Activated CD4-positive, CD25-positive, alpha-beta regulatory T cell treated with anti-CD3 and anti-CD28 coated beads, Interleukin-2, amount 50 U/mL, for 16 hours (primary cell): Measurements from ENCODE around the gene PPP6R3.
"Not testable (repeated sequence)": the region's sequence is repeated elsewhere in the genome, so short reads cannot be mapped to it uniquely, and the experiment has no call there.

ENCODE experiments used
- DNase-seq: peaks from one replicate; pipeline ENCODE4 v3.0.0-alpha.2; 2020; ENCODE audit warnings: low read depth, low spot score

Gene PPP6R3

DNA sequence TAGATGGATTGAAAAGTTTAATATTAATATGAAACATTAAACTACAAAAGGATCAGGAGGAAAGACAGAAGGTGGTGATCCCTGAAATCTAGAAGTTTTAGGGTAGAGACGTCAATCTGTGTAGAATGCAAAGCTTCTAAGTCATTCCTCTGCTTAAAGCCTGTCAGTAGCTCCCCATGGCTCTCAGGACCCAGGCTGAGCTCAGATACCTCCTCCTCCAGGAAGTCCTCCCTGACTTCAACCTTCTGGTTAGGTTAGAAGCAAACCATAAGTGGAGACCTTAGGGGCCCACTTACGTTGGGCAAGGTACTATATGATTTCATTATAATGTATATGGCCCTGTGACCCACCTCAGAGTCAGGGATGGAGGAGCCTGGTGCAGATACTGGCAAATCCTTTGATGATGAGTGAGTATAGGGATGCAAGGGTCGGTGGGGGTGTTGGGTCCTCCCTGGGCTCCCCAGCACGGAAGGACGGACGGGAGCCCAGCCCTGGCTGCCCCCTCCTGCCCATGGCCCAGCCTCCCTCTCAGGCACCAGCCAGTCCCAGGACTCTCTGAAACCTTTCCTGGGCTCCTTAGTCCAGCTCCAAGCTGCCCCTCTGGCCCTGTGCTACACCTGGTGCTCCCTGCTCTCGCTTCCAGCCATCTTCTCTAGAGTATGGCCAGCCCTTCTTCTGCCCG lies 3.2 kb upstream of the PPP6R3 start:
- DNase-seq = no peak

DNA sequence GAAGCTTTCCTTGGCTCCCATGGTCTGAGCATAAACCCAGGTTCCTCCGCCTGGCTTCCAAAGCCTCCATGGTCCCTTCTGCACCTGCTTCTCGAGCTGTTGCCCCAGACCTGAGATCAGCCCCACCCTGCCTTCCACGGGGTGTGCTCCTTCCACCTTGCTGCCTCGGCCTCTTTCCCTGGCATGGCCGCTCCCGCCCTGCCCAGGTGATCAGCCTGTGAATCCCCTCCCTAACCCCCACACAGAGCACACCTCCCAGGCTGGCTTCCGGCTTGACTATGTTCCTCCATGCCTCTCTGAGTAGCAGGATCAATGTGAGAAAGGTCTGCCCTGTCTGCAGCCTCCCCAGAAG lies 2.7 kb upstream of the PPP6R3 start:
- no peak for DNase-seq

DNA sequence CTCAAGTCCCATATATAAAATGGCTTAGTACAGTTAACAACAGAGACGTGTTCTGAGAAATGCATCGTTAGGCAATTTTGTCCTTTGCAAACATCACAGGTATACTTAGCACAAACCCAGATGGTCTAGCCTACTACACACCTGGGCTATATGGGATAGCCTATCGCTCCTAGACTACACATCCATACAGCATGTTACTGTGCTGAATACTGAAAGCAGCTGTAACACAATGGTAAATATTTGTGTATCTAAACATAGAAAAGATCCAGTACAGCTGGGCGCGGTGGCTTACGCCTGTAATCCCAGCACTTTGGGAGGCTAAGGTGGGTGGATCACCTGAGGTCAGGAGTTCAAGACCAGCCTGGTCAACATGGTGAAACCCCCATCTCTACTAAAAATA lies 2.2 kb upstream of the PPP6R3 start:
- DNase-seq = not testable (repeated sequence)

DNA sequence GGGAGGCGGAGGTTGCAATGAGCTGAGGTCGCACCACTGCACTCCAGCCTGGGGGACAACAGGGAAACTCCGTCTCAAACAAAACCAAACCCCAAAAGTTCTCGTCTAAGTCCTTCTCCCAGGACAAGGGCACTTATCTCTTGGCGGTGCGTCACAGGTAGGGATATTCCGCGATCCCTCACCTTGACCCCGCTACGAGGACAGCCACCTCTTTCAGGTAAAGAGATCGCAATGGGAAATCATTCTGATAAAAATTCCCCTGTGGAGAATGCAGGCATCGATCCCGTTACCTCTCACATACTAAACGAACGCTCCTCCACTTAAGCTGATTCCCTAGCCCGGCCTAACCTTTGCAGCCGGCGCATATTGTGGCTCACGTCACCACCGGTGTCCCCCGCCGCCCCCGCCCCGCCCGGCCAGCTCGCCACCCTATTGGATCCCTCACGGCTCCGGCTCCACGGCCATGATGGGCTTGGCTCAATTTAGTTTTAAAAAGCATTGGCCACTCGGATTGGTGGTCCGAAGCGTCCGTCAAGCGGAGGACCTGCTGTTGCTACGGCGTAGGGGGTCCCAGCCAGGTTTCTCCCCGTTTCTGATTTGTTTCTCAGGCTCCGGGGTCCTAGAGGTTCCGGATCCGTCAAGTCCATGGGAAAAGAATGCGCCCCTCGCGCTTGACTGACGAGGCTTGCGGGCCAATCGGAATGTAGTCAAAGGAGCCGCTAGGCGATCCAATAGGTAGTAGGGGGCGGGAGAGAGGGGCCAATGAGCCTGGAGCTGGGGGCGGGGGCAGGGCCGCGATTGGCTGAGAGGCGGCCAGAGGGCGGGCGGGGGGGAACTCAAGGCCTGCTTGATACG lies 439 bp upstream of the PPP6R3 start:
- DNase-seq = peak; percentile 93

DNA sequence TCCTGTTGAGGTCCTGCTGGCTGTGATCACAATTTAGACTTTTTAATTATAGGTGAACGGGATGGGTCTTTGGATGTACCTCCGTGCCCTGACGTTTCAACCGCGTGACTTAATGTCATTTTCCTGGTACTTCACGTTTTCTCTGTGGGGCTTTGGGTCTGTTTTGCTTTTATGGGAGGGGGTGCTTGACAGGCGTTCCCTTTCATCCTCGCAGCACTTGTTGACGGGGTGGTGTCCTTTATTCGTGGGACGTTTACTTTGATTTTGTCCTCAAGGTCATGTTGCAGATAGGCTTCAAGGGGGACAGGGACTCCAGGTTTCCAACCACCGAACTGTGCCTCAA lies 994 bp downstream of the PPP6R3 start:
- DNase-seq = no peak

DNA sequence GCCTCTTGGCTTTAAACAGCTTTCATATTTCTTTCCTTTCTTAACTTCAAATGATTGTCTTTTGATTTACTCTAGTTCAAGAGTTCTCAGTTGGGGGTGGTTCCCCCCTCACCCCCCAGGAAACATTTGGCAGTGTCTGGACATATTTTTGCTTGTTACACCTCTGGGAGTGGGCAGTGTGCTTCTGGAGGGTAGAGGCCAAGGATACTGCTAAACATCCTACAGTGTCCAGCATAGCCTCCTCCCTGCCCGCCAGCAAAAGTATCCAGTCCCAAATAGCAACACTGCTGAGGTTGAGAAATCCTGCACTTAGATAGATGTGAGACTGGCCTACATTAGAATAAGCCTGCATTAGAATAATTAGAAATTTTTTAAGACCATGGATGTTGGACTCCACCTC lies 3.2 kb downstream of the PPP6R3 start:
- no peak for DNase-seq

DNA sequence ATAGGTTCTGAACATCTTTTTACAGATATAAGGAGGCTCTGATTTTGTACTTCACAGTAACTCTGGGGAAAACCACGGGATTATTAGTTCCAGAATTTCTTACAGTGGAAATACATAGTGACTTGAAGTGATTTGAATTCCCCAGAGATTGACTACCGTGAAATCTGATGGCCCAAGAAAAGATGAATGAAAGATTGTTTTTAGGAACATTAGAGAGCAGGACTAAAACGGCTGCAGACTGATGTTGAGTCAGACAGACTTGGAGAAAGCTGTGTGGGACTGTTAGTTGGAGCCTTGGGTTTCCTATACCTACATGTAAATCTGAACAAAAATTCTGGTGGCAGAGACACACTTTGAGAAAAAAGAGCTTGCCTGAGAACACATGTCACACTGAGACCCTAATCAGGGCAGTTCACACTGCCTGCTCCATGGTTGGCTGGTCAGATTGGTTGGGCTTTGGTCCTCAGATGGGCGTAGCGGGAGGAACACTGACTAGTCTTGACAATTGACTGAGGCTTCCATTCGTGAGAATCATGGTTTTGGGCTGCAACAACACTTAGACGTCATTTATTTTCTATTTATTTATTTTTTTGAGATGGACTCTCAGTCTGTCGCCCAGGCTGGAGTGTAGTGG lies 6.8 kb downstream of the PPP6R3 start:
- no peak for DNase-seq

DNA sequence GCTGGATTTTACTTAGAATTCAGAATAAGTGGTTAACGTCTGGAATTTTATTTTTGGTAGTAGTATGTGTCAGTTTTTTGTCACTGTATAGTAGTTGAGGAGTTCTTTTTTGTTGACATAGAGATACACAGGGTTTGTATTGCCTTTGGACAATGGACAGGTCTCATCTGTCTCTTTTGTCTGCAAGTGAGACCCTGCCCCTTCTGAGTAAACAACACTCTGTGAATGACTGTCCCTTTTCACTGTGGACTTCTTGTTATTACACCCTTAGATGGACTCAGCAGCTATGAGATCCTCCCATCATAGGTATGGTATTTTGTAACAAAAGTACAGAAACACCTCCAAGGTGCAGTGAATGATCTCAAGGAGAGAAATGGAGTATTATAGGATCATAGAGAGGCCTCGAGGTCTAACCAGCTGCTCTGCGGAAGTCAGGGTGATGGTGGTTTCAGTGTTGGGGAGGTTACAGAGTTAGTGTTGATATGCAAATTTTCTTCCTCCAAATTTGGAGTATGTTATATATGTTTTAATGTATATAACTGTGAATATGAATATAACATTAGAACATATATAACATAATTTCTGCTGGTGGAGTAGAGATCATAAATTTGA lies 7.8 kb downstream of the PPP6R3 start:
- DNase-seq = no peak

DNA sequence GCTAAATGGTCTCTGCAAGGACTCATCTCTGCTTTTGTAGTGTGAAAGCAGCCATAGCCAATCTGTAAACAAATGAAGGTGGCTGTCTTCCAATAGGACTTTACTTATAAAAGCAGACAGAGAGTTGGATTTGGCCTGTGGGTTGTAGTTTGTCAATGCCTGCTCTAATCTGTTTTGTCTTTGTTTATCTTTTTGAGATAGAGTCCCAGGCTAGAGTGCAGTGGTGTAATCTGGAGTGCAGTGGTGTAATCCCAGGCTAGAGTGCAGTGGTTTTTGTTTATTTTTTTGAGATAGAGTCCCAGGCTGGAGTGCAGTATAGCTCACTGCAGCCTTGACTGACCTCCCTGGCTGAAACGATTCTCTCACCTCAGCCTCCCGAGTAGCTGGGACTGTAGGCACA lies 8.6 kb downstream of the PPP6R3 start:
- DNase-seq = no peak

DNA sequence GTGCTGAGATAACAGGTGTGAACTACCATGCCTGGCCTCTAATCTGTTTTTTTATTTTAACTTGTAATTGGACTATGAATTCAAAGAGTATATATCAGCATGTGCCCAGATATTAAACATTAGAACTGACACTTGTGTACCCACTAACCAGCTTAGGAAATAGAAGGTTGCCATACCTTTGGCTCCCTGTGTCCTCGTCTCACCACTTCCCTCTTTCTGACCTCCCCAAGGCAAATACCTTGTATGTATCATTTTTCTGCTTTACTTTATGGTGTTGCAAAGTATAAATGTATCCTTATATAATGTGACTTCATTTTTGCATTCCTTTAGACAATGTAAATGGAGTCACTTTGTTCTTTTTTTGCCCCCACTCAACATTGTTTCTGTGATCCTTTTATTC lies 9.1 kb downstream of the PPP6R3 start:
- no peak for DNase-seq

DNA sequence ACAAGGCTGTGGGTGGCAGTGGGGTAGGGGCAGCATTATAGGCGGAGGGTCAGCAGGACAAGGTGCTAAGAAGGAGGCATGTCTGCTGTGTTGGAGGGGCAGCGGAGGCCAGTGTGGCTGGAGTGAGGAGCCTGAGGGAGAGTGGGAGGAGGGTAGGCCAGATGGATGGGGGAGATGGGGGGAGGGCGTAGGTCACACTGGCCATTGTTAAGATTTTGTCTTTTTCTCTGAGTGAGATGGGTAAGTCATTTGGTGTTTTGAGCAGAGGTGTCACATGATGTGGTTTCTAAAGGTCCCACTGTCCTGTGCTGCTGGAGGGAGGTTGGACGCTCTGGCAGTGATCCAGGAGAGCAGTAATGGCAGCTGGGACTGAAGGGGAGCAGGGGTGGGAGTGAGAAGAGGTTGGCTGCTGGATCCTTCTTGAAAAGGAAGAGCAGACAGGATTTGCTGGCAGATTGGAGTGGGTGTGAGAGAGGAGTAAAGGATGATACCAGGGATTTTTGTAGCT lies 9.8 kb downstream of the PPP6R3 start:
- DNase-seq = no peak

DNA sequence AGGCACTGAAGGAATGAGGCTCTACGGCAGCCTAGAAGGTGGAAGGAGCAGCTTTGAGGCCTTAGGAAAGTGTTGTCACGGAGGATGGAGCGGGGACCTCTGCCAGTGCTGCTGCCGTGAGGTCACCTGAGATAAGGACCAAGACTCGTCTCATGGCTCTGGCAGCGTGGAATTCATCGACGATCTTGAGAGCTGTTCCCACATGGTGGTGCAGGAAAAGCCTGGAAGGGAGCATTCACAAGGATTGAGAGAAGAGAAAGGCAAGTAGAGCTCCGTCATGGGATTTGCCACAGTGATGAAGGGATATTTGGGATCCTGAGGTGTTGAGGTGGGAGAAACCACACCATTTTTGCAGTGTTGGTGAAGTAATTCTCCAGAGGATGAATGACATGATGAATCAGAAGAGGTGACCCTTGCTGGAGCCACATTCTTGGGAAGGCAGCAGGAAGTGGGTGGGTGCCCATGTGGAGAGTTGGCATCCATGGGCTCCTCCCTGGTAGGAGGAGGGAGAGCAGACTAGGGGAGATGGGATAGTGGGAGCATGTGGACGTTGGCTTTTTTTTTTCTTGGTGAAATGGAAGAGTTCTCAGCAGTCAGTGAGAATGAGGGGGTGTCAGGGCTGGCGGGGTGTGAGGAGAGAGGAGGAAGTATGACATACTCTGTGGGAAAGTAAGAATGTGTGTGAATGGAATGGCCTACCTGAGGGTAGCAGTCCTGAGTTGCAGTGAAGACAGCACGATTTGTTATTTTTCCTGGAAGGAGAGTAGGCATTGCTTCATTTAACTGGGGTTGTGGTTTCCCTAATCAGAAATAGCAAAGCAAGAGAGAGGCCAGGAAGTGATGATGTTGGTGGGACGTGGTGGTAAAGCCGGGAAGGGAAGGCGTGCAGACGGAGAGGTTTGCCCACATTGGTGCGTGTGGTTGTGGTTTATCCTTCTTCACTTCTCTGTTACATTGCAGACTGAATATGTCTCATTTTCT lies 11.1 kb downstream of the PPP6R3 start:
- DNase-seq = no peak

DNA sequence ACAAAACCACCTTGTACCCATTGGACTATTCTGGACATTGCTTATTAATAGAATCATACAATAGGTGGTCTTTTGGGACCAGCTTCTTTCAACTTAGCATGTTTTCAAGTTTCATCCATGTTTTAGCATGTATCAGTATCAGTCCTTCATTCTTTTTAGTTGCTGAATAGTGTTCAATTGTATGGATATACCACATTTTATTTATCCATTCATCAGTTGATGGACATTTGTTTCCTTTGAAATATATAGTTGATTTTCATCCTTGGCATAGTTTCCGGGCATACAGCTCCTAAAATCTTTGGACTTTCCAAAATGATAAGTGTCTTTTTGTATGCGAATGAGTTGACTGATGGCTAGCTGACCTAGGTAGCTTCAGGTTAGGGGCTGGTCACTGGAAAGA lies 12.2 kb downstream of the PPP6R3 start:
- no peak for DNase-seq

DNA sequence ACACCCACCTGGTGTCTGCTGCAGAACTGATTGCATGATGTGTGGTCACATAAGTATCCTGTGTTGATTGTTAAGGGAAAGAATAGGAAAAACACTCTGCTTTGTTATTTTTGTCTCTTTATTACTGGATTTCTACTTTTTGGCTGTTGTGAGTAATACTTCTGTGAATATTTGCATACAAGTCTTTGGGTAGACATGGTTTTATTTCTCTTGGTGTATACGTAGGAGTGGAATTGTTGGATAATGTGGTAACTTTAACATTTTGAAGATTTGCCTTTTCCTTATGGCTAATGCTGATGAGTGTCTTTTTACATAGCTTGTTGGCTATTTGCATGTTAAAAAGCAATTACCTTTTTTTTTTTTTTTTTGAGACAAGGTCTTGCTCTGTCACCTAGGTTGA lies 13.1 kb downstream of the PPP6R3 start:
- DNase-seq = no peak

DNA sequence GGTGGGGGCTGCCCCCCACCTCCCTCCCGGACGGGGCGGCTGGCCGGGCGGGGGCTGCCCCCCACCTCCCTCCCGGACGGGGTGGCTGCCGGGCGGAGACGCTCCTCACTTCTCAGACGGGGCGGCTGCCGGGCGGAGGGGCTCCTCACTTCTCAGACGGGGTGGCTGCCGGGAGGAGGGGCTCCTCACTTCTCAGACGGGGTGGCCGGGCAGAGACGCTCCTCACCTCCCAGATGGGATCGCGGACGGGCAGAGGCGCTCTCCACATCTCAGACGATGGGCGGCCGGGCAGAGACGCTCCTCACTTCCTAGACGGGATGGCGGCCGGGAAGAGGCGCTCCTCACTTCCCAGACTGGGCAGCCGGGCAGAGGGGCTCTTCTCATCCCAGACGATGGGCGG lies 15.1 kb downstream of the PPP6R3 start:
- DNase-seq = not testable (repeated sequence)

DNA sequence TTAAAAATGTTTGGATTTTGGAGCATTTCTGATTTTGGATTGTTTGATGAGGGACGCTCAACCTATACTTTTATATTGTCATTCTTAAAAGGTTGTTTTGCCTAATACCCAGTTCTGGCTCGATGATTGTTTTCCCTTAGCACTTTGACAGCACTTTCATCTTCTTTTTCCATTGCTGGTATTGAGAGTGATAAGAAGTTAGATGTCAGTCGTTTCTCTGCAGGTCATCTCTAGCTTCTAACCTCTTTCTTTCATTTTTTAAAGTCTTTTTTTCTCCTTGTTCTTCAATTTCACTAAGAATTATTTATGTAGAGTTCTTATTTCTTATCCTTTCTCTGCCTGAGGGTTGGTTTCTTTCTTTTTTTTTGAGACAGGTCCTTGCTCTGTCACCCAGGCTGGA lies 18.8 kb downstream of the PPP6R3 start:
- no peak for DNase-seq

DNA sequence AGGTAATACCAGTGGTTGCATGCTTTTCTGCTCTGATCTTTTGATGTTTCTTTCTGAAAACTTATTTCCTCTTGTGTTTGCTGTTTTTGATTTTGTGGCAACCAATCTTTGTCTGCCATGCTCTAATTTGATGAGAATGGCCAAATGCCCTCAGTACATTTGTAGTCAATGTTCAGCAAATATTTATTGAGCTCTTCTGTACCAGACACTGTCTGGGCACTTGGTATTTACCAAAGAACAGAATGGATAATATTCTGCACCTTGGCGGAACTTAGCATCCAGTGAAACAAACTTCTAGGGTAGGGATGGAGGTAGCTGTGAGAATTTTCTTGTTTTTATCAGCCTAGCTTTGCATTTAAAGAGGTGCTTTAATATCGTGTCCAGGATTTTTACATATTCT lies 19.6 kb downstream of the PPP6R3 start:
- DNase-seq = no peak

DNA sequence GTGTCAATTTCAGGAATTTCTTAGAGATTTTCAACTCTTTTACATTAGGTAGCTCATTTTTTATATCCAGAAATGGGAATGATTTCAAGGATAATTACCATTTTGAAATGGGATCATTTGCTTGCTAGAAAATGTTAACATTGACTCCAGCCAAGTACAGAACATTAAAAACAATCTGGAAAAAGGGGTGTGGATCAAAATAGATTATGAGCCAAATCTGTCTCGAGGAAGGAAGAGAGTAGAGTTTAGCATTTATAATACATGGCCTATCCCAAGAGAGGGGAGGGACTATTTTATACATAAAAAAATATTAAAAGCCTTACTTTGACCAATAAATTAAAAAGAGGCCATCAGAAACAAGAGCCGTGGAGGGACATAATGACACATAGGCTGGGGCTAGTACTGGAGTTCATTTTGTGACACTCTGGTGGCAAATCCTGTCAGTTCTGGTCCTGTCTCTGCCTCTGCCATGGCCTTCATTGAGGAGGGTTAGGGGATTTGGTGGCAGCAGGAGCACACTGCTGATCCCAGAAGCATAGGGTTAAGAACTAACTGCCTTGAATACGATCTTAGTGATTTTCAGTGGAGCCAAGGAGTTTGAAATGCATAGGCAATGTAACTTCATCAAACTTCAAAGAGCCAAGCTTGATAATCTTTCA lies 20.4 kb downstream of the PPP6R3 start:
- DNase-seq = no peak

DNA sequence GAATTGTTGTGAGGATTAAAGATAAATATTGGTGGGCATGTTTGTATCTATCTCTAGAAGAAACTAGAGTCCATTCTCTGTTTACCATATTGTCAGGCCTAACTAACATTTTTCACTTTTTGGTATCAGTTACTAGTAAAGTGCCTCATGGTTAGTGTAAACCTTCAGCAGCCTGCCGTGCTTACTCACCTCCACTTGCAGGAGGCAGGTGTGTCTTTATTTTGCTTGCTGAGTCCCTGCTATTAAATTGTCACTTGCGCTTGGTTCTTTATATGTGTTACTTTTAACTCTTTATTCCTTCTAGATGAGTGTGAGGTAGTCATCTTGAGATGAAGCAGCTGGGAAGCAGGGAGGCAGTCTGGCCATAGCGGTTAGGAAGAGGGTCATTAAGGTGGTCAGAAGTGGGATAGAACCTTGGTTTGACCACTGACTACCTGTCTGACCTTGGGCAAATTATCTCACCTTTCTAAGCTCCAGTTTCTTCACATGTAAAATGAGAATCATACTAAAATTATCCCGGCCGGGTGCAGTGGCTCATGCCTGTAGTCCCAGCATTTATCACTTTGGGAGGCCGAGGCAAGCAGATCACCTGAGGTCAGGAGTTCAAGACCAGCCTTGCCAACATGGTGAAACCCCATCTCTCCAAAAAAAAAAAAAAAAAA lies 21.2 kb downstream of the PPP6R3 start:
- DNase-seq = no peak

DNA sequence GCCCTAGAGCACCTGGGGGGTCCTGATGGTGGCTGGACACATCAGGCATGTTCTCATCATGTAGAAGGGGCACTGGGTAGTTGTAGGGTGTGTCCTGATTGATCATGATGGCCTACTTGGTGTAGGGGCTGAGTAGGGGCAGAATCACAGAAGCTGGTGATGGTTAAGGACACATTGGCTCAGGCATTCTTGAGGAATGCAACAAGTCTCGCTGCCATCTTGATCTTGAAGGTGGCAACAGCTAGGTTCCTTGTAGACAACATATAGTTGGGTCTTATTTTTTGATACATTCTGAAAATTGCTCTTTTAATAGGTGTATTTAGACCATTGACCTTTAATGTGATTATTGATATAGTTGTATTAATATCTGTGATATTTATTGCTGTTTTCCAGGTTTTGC lies 28.1 kb downstream of the PPP6R3 start:
- DNase-seq = no peak
